Sigmoid colon (tissue), 7 donors: ENCODE data around the gene CXCL3. TPM values are rescaled to one million over a fixed set of nuclear protein-coding genes. Genes with fewer than 3 reads are reported as not detected.

Experiments
- DNase-seq: peaks from one replicate; pipeline ENCODE4 v3.0.0-alpha.2; 2019
- H3K27ac ChIP-seq, 4 donors: fragments of 200-600 bp; sonication (generic); one replicate each; pipeline ENCODE4 v1.5.1; 2016 to 2019; ENCODE audit warnings: mild to moderate bottlenecking in 1 of 4
- H3K27me3 ChIP-seq, 3 donors: fragments of 200-600 bp; sonication (generic); one replicate each; pipeline ENCODE4 v1.5.1; 2019; ENCODE audit warnings: mild to moderate bottlenecking in 1 of 3
- H3K36me3 ChIP-seq, 4 donors: fragments of 200-600 bp; sonication (generic); one replicate each; pipeline ENCODE4 v1.5.1; 2016 to 2019
- H3K4me1 ChIP-seq, 4 donors: fragments of 200-600 bp; sonication (generic); one replicate each; pipeline ENCODE4 v1.5.1; 2017 to 2019
- H3K4me3 ChIP-seq, 4 donors: fragments of 200-600 bp; sonication (generic); one replicate each; pipeline ENCODE4 v1.5.1; 2017 to 2019; ENCODE audit warnings: mild to moderate bottlenecking in 2 of 4, moderate library complexity in 1 of 4
- H3K9me3 ChIP-seq, 4 donors: fragments of 200-600 bp in 3 of 4; sonication (generic) in 3 of 4; one replicate each; pipeline versions ENCODE4 v1.5.1 to v1.6.1; 2013 to 2019
- EP300 ChIP-seq, 4 donors: sonication (generic); formaldehyde crosslinking; IDR thresholded peaks; one replicate each; pipeline ENCODE4 v1.6.1; 2017; ENCODE audit warnings: antibody characterized with exemption in 4 of 4
- POLR2A ChIP-seq, 2 donors: fragments of 450-650 bp; IDR thresholded peaks; one replicate each; pipeline ENCODE4 v1.6.1; 2016; ENCODE audit warnings: antibody characterized with exemption in 2 of 2, mild to moderate bottlenecking in 2 of 2, moderate library complexity in 2 of 2
- POLR2AphosphoS5 ChIP-seq, 4 donors: sonication (generic); formaldehyde crosslinking; IDR thresholded peaks; one replicate each; pipeline ENCODE4 v1.6.1; 2017; ENCODE audit warnings: antibody characterized with exemption in 4 of 4
- WGBS, 2 donors: extraction: QIAGEN DNeasy Blood & Tissue Kit; methylation state at CpG; one replicate each; pipeline ENCODE4 v1.1.7; 2013; 5-methylcytosine and 5-hydroxymethylcytosine counted together
- intact Hi-C: fragments of 100-400 bp; cut with DNase I; formaldehyde crosslinking; loops from one replicate; pipeline ENCODE4 v1.15.1; 2023
- polyA plus RNA-seq, 3 donors: library from polyadenylated mRNA; stranded (reverse); fragments of 200-250 nt; gene quantifications; one replicate each; pipeline ENCODE4 v1.2.3, GENCODE V29; 2013
- total RNA-seq, 4 donors: library from RNA; depleted of rRNA; stranded (reverse); fragments of >200 nt; gene quantifications; one replicate each; pipeline ENCODE4 v1.1.0, GENCODE V29; 2016
- TF ChIP-seq, protein P1 (sequence below), 4 experiments: fragments of 450-650 bp in 3 of 4; fragments of 200-600 bp in 1 of 4; IDR thresholded peaks; one replicate each; pipeline ENCODE4 v1.5.1; 2016 to 2019; ENCODE audit warnings: antibody characterized with exemption in 4 of 4, mild to moderate bottlenecking in 3 of 4, moderate library complexity in 2 of 4
- donor health status: healthy with polysubstance abuse.
- donor health status: Bipolar disorder and iron deficiency.
- donor health status: healthy.

CXCL3 gene
- total and polyA plus RNA-seq, 7 donors: 2.4 to 82.2 (median 4.1) TPM; not detected in 3

DNA sequence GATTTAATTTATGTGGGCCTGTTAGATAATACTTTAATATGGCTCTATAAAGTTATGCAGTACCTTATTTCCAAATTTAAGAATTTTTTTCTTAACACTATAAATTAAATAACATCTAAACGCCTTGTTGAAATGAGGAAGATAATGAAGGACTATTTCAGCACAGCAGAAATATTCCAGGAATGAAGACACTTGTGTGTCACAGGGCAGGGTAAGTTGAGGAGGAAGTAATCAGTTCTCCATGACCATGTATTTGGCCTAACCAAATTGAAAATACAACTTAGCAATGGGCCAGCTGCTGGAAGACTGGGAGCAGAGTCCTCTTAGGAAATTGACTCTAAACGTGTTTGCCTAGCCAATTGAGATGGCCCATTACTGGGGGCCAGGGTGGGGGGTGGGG lies 16.9 kb downstream of the CXCL3 start:
- Histone ChIP-seq H3K27me3 (no peaks in the 10 kb centered on the region), H3K27ac (no peak overlapping the region), H3K9me3 (no peaks in the 10 kb centered on the region), H3K4me3 (no peak overlapping the region), H3K36me3 (no peaks in the 10 kb centered on the region), H3K4me1 (no peaks in the 10 kb centered on the region)
- intact Hi-C loops: no loop called here
- TF ChIP-seq EP300 (IDR thresholded peaks at IDR 0.05): no peak
- TF ChIP-seq, protein P1, sequence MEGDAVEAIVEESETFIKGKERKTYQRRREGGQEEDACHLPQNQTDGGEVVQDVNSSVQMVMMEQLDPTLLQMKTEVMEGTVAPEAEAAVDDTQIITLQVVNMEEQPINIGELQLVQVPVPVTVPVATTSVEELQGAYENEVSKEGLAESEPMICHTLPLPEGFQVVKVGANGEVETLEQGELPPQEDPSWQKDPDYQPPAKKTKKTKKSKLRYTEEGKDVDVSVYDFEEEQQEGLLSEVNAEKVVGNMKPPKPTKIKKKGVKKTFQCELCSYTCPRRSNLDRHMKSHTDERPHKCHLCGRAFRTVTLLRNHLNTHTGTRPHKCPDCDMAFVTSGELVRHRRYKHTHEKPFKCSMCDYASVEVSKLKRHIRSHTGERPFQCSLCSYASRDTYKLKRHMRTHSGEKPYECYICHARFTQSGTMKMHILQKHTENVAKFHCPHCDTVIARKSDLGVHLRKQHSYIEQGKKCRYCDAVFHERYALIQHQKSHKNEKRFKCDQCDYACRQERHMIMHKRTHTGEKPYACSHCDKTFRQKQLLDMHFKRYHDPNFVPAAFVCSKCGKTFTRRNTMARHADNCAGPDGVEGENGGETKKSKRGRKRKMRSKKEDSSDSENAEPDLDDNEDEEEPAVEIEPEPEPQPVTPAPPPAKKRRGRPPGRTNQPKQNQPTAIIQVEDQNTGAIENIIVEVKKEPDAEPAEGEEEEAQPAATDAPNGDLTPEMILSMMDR (IDR thresholded peaks at IDR 0.05): no peak
- no peak for TF ChIP-seq POLR2AphosphoS5 (IDR thresholded peaks at IDR 0.05)
- TF ChIP-seq POLR2A (IDR thresholded peaks at IDR 0.05): no peak
- no peak for DNase-seq
- 29 to 62% methylated on average over 2 of the region's 2 CpGs for WGBS, 2 donors

DNA sequence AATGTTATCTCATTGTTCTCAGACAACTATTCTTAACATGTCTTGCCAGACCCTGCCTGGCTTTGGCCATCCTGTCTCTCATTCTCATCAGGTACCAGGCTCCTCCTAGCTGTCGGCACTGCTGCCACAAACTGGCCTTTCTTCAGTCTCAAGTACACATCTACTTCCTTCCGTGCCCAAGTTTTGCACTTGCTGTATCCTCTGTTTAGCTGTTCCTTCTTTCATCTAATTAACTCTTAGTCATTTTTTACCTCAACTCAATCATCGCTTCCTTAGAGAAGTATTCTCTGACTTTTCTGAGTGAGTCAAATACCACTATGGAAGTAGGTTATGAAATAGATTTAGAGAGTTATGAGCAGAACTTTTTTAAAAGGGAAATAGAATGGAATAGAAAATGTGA lies 19.7 kb downstream of the CXCL3 start:
- DNase-seq: peak; percentile 52
- intact Hi-C loops: no loop called here
- Histone ChIP-seq H3K4me1 (no peaks in the 10 kb centered on the region), H3K4me3 (no peak overlapping the region), H3K36me3 (no peaks in the 10 kb centered on the region), H3K27ac (no peak overlapping the region), H3K27me3 (no peaks in the 10 kb centered on the region), H3K9me3 (no peaks in the 10 kb centered on the region)
- 52 to 68% methylated on average over 3 of the region's 3 CpGs for WGBS, 2 donors
- TF ChIP-seq POLR2AphosphoS5 (IDR thresholded peaks at IDR 0.05): no peak
- TF ChIP-seq EP300 (IDR thresholded peaks at IDR 0.05): no peak
- no peak for TF ChIP-seq POLR2A (IDR thresholded peaks at IDR 0.05)
- TF ChIP-seq, protein P1 (IDR thresholded peaks at IDR 0.05): no peak

DNA sequence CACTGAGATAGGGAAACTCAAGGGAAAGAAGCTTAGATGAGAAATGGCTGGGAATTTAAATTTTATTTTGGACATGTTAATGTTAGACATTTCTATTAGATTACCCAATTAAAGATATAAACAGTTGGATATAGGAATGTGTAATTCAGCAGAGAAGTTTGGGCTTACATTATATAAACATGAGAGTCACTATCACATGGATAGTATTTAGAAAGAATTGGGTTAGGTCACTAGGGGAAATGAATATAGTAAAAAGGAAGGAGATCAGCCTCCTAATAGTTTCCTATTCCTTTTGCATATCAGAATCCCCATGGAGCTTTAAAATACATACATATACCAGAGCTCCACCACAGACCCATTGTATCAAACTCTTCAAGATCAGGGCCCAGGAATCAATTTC lies 20.4 kb downstream of the CXCL3 start:
- intact Hi-C loops: no loop called here
- no peaks in the 10 kb centered on the region for H3K36me3 ChIP-seq
- H3K4me1 ChIP-seq: no peaks in the 10 kb centered on the region
- no peaks in the 10 kb centered on the region for H3K27me3 ChIP-seq
- DNase-seq: no peak
- no peaks in the 10 kb centered on the region for H3K9me3 ChIP-seq
- TF ChIP-seq POLR2A (IDR thresholded peaks at IDR 0.05): no peak
- TF ChIP-seq POLR2AphosphoS5 (IDR thresholded peaks at IDR 0.05): no peak
- TF ChIP-seq, protein P1 (IDR thresholded peaks at IDR 0.05): no peak
- no peak for TF ChIP-seq EP300 (IDR thresholded peaks at IDR 0.05)
- H3K27ac ChIP-seq: no peak overlapping the region
- H3K4me3 ChIP-seq: no peak overlapping the region

- H3K4me3 ChIP-seq: no peak overlapping the region
- TF ChIP-seq POLR2AphosphoS5 (IDR thresholded peaks at IDR 0.05) (no peak), EP300 (IDR thresholded peaks at IDR 0.05) (no peak), POLR2A (IDR thresholded peaks at IDR 0.05) (no peak)
- TF ChIP-seq, protein P1 (IDR thresholded peaks at IDR 0.05): no peak
- H3K9me3 ChIP-seq: no peaks in the 10 kb centered on the region
- no peaks in the 10 kb centered on the region for H3K4me1 ChIP-seq
- H3K36me3 ChIP-seq: no peaks in the 10 kb centered on the region
- WGBS, 2 donors: 6 to 13% methylated on average over 1 of the region's 1 CpG
- H3K27ac ChIP-seq: no peak overlapping the region
- no peak for DNase-seq
- intact Hi-C loops: no loop called here
- no peaks in the 10 kb centered on the region for H3K27me3 ChIP-seq
These were observed 22.4 kb downstream of the CXCL3 start for GRCh38 chr4:74016068-74016467.

DNA sequence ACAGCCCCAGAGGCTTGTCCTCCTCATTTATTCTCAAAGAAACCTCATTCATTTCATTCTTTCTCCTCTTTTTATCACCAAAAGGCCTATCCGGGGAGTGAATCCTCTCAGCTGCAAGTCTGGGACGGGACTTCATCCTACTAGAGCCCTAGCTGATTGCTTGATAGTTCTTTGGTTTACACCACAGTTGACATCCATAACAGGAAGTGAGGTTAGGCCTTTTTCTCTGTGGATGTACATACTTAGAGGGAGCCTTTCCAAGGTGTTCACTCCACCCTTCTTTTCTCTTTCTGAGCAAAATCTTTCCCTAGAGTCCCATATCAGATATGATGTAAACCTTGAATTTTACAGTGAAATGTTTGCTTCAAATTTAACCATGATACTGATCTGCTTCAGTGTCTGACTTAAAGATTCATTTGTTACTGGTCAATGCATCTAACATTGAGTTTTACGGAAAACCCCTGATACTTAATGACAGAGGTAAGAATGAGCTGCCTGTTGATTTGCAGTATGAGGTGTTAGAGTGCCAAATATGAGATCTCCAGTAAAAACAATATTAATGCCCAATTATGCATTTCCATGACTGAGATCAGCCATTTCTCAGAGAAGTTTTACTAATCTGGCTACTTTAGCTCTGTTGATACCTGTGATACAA lies 23.2 kb downstream of the CXCL3 start:
- DNase-seq: no peak

More for the DNA sequence above, 23.2 kb downstream of the CXCL3 start:
- H3K4me1 ChIP-seq: no peaks in the 10 kb centered on the region
- H3K27ac ChIP-seq: no peak overlapping the region
- H3K9me3 ChIP-seq: peaks cover 0 to 2% (median 0%) of the 10 kb centered on the region in 4 donors
- no peaks in the 10 kb centered on the region for H3K27me3 ChIP-seq
- intact Hi-C loops: no loop called here
- 91 to 98% methylated on average over 3 of the region's 3 CpGs for WGBS, 2 donors
- TF ChIP-seq POLR2AphosphoS5 (IDR thresholded peaks at IDR 0.05) (no peak), EP300 (IDR thresholded peaks at IDR 0.05) (no peak), POLR2A (IDR thresholded peaks at IDR 0.05) (no peak)
- TF ChIP-seq, protein P1 (IDR thresholded peaks at IDR 0.05): no peak
- H3K36me3 ChIP-seq: no peaks in the 10 kb centered on the region
- H3K4me3 ChIP-seq: no peak overlapping the region
